Neural progenitor cell (in vitro differentiated cells): Measurements from ENCODE around the gene CCR2.

Experiments
- EZH2 ChIP-seq: fragments of 200-600 bp; sonication (generic); IDR thresholded peaks from 2 replicates; pipeline ENCODE4 v1.6.1; 2017; ENCODE audit warnings: antibody characterized with exemption, mild to moderate bottlenecking, moderate library complexity
- TF ChIP-seq, protein P1 (sequence below): fragments of 200-600 bp; sonication (generic); IDR thresholded peaks from 2 replicates; pipeline ENCODE4 v1.5.1; 2017; ENCODE audit warnings: antibody characterized with exemption, mild to moderate bottlenecking

DNA sequence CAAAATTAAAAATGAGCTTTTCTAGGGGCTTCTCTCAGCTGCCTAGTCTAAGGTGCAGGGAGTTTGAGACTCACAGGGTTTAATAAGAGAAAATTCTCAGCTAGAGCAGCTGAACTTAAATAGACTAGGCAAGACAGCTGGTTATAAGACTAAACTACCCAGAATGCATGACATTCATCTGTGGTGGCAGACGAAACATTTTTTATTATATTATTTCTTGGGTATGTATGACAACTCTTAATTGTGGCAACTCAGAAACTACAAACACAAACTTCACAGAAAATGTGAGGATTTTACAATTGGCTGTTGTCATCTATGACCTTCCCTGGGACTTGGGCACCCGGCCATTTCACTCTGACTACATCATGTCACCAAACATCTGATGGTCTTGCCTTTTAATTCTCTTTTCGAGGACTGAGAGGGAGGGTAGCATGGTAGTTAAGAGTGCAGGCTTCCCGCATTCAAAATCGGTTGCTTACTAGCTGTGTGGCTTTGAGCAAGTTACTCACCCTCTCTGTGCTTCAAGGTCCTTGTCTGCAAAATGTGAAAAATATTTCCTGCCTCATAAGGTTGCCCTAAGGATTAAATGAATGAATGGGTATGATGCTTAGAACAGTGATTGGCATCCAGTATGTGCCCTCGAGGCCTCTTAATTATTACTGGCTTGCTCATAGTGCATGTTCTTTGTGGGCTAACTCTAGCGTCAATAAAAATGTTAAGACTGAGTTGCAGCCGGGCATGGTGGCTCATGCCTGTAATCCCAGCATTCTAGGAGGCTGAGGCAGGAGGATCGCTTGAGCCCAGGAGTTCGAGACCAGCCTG, 17.8 kb downstream of the CCR2 start:
- TF ChIP-seq, protein P1, sequence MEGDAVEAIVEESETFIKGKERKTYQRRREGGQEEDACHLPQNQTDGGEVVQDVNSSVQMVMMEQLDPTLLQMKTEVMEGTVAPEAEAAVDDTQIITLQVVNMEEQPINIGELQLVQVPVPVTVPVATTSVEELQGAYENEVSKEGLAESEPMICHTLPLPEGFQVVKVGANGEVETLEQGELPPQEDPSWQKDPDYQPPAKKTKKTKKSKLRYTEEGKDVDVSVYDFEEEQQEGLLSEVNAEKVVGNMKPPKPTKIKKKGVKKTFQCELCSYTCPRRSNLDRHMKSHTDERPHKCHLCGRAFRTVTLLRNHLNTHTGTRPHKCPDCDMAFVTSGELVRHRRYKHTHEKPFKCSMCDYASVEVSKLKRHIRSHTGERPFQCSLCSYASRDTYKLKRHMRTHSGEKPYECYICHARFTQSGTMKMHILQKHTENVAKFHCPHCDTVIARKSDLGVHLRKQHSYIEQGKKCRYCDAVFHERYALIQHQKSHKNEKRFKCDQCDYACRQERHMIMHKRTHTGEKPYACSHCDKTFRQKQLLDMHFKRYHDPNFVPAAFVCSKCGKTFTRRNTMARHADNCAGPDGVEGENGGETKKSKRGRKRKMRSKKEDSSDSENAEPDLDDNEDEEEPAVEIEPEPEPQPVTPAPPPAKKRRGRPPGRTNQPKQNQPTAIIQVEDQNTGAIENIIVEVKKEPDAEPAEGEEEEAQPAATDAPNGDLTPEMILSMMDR, result no peak
- no peak for TF ChIP-seq EZH2
